Activated T-cell treated with anti-CD3 and anti-CD28 coated beads, Interleukin-2, amount 50 U/mL, for 24 hours (primary cell): ENCODE measurements around the gene TBCD.

ENCODE experiments used
- DNase-seq: peaks from one replicate; pipeline ENCODE4 v3.0.0-alpha.2; 2020
- H3K27ac Mint-ChIP-seq: 2 replicates; pipeline ENCODE4 v1.8.0; 2020; ENCODE audit warnings: mild to moderate bottlenecking, mixed read lengths
- H3K27me3 Mint-ChIP-seq: 2 replicates; pipeline ENCODE4 v1.8.0; 2020; ENCODE audit warnings: mixed read lengths
- H3K36me3 Mint-ChIP-seq: 2 replicates; pipeline ENCODE4 v1.8.0; 2020; ENCODE audit warnings: low read depth, mixed read lengths
- H3K4me1 Mint-ChIP-seq: 2 replicates; pipeline ENCODE4 v1.8.0; 2020; ENCODE audit warnings: low read depth, mixed read lengths
- H3K4me3 Mint-ChIP-seq: 2 replicates; pipeline ENCODE4 v1.8.0; 2020; ENCODE audit warnings: mild to moderate bottlenecking, moderate library complexity, mixed read lengths
- H3K9me3 Mint-ChIP-seq: 2 replicates; pipeline ENCODE4 v1.8.0; 2020; ENCODE audit warnings: mixed read lengths

The TBCD gene

DNA sequence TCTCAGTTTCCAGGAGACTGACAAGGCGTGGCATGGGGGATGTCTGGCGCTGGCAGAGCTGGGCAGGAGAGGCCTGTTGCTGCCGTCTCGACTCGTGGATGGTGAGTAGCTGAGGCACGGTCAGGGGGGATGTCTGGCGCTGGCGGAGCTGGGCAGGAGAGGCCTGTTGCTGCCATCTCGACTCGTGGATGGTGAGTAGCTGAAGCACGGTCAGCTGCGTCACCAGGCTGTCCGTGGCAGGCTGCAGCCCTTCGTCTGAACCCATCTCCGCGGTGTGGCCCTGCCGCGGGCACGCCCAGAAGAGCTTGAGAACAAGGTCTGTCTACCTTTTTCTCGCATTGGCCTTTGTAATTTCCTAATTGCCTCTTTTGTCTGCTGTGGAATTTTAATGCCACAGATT, 63.0 kb downstream of the TBCD start:
- Mint-ChIP-seq H3K4me1 (peaks cover 4% of the 10 kb centered on the region), H3K27ac (peak overlapping the region; percentile 44), H3K4me3 (no peak overlapping the region), H3K9me3 (no peaks in the 10 kb centered on the region), H3K36me3 (peaks cover 94% of the 10 kb centered on the region), H3K27me3 (no peaks in the 10 kb centered on the region)
- DNase-seq = no peak

DNA sequence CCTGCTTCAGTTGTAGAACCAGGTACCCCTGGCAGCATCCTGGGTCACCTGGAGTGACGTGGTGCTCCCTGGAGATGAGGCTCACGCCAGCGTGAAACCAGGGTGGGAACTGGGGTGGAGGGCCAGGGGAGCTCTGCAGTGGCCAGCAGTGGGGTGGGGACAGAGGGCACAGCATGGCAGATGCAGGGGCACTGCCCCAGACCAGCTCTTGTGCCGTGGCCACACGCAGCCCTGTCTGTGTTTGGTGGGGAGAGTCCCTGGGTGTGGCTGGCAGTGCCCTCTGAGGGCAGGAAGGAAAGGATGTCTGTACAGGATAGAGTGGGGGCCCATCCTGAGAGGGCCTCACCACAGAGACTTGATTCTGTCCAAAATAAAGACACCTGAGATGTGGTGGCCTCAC, 63.5 kb downstream of the TBCD start:
- Mint-ChIP-seq H3K27me3 (no peaks in the 10 kb centered on the region), H3K27ac (no peak overlapping the region), H3K36me3 (peaks cover 96% of the 10 kb centered on the region), H3K4me3 (no peak overlapping the region), H3K4me1 (peaks cover 4% of the 10 kb centered on the region), H3K9me3 (peaks cover 3% of the 10 kb centered on the region)
- DNase-seq = no peak

DNA sequence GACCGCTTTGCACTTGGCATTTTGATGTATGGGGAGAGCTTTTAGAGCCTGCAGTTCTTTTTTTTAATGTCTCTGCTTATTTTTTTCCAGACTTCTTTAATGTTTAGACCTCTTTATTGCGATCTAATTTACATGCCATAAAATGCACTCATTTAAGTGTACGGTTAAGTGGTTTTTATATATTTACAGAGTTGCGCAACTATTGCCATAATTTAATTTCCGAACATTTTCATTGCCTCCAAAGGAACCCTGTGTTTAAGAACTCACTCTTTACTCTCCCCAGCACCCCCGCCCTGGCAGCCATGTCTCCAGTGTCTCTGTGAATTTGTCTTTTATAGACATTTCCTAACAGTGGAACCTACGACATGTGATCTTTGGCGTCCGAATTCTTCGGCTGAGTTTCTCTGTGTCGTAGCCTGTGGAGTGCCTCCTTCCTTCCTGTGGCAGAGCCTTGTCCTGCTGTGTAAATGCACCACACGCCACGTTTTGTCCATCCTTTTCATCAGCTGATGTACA, 64.0 kb downstream of the TBCD start:
- Mint-ChIP-seq H3K9me3 (peaks cover 6% of the 10 kb centered on the region), H3K27ac (no peak overlapping the region), H3K36me3 (peaks cover 96% of the 10 kb centered on the region), H3K4me3 (no peak overlapping the region), H3K27me3 (no peaks in the 10 kb centered on the region), H3K4me1 (peaks cover 4% of the 10 kb centered on the region)
- no peak for DNase-seq

DNA sequence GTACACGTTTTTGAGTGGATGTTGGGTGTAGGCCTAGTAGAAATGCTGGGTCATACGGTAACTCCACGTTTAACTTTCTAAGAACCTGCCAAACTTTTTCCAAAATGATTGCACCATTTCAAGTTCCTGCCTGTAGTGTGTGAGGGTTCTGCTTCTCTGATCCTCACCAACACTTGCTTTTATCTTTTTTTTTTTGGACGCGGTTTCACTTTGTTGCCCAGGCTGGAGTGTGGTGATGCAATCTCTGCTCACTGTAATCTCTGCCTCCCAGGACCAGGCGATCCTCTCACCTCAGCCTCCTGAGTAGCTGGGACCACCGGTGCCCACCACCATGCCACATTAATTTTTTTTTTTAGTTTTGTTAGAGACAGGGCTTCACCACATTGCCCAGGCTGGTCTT, 64.5 kb downstream of the TBCD start:
- no peak for DNase-seq
- Mint-ChIP-seq H3K9me3 (peaks cover 6% of the 10 kb centered on the region), H3K36me3 (peaks cover 96% of the 10 kb centered on the region), H3K27me3 (no peaks in the 10 kb centered on the region), H3K27ac (no peak overlapping the region), H3K4me3 (no peak overlapping the region), H3K4me1 (peaks cover 4% of the 10 kb centered on the region)

DNA sequence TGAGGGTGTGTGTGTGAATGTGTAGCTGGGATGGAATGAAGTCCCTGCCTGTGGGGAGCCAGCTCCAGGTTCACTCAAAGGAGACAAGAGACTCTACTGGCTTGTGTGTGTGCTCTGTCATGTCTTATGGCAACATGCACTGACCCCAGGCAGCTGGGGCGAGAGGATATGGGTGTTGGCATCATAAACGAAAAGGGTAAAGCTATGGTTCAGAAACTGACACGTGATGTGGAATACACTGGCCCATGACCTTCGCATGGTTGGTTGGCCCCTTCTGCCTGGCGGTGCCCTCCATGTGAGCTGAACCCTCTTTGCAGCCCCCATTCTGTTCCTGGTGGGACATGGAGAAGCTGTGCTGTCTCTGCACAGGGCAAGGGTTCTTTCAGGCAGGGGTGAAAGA, 66.1 kb downstream of the TBCD start:
- no peak for DNase-seq
- Mint-ChIP-seq H3K27ac (no peak overlapping the region), H3K9me3 (peaks cover 6% of the 10 kb centered on the region), H3K4me1 (peaks cover 4% of the 10 kb centered on the region), H3K4me3 (no peak overlapping the region), H3K36me3 (peaks cover 95% of the 10 kb centered on the region), H3K27me3 (no peaks in the 10 kb centered on the region)

DNA sequence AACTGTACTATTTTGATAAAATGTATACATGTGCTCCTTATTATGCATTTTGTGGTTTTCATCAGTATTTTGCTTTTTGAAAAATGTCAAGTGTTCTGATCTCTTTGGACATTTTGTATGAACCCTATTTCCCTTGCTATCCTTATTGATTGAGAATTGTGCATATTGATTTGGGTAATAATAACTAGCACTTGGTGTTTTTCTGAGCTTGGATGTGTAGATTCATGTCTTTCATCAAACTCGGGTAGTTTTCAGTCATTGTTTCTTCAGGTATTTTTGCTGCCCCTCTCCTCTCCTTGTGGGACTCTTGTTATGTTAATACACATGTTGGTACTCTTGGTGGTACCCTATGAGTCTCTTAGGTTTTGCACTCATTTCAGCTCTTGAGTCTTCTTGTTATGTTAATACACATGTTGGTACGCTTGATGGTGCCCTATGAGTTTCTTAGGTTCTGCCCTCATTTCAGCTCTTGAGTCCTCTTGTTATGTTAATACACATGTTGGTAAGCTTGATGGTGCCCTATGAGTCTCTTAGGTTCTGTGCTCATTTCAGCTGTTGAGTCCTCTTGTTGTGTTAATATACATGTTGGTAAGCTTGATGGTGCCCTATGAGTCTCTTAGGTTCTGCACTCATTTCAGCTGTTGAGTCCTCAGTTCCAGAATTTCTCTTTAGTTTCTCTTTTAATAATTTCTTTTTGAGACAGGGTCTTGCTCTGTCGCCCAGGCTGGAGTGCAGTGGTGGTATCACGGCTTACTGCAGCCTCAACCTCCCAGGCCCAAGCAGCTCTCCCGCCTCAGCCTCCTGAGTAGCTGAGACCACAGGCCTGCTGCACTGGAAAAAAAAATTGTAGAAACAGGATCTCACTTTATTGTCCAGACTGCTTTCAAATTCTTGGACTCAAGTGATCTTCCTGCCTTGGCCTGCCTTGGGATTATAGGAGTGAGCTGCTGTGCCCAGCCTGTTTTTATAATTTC, 68.7 kb downstream of the TBCD start:
- Mint-ChIP-seq H3K9me3 (peaks cover 6% of the 10 kb centered on the region), H3K4me1 (no peaks in the 10 kb centered on the region), H3K27ac (no peak overlapping the region), H3K4me3 (no peak overlapping the region), H3K36me3 (peaks cover 81% of the 10 kb centered on the region), H3K27me3 (no peaks in the 10 kb centered on the region)
- no peak for DNase-seq

DNA sequence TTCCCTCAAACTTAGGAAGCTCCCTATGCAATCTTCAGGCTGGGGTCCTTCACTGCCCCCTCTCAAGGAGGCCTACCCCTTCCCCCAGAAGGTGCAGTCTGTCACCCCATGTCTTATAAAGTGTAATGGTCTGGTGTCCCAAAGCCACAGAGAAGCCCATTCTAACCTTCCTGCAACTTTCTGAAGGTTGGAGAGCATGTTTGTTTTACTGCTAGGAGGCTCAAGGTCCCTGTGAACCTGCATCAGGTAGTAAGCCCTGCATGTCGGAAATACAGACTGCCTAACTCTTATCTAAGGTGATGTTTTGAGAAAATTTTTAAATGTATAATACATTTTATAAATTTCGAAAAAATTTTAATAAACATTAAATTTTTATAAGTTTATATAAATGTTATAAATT, 69.7 kb downstream of the TBCD start:
- H3K36me3 Mint-ChIP-seq = peaks cover 71% of the 10 kb centered on the region
- no peaks in the 10 kb centered on the region for H3K4me1 Mint-ChIP-seq
- H3K9me3 Mint-ChIP-seq = peaks cover 6% of the 10 kb centered on the region
- H3K27me3 Mint-ChIP-seq = no peaks in the 10 kb centered on the region
- no peak overlapping the region for H3K4me3 Mint-ChIP-seq
- no peak for DNase-seq
- H3K27ac Mint-ChIP-seq = no peak overlapping the region

DNA sequence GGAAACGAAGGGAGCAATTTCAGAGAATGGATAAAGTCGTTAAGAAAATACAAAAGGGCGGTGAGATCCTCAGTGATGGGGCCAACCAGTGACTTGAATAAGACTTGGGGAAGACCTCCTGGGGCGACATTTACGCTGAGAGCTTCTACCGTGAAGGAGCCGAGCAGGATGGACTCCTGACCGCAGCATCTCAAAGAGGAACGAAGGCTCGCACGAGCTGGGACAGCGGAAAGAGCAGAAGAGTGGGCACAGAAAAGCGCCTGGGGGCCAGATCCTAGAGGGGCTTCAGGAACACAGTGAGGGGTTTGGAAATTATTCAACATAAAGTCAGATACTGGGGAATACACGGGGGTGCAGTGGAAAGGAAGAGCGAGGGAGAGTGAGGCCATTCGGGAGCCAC, 70.4 kb downstream of the TBCD start:
- Mint-ChIP-seq H3K27me3 (no peaks in the 10 kb centered on the region), H3K36me3 (peaks cover 70% of the 10 kb centered on the region), H3K4me3 (no peak overlapping the region), H3K27ac (no peak overlapping the region), H3K4me1 (no peaks in the 10 kb centered on the region), H3K9me3 (peaks cover 6% of the 10 kb centered on the region)
- DNase-seq = no peak

DNA sequence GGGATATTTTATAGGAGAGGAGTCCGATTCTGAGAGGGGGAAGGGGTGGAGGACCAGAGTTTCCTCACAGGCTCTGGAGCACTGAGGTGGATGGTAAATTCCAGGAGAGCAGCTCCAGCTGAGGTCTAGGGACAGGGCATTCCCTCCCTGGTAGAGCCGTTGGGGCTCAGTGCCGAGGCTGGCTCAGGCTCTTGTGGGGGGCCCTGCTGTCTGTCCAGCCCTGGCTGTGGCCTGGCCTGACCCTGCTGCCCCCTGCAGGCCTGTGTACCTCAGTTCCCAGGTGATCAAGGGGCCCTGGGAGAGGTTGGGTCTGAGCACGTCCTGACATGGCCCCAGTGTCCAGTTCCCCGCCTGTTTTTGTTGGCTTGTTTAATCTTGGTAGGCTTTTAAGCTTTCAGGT, 71.1 kb downstream of the TBCD start:
- Mint-ChIP-seq H3K4me1 (no peaks in the 10 kb centered on the region), H3K27me3 (no peaks in the 10 kb centered on the region), H3K4me3 (no peak overlapping the region), H3K36me3 (peaks cover 70% of the 10 kb centered on the region), H3K27ac (no peak overlapping the region), H3K9me3 (peaks cover 12% of the 10 kb centered on the region)
- no peak for DNase-seq

DNA sequence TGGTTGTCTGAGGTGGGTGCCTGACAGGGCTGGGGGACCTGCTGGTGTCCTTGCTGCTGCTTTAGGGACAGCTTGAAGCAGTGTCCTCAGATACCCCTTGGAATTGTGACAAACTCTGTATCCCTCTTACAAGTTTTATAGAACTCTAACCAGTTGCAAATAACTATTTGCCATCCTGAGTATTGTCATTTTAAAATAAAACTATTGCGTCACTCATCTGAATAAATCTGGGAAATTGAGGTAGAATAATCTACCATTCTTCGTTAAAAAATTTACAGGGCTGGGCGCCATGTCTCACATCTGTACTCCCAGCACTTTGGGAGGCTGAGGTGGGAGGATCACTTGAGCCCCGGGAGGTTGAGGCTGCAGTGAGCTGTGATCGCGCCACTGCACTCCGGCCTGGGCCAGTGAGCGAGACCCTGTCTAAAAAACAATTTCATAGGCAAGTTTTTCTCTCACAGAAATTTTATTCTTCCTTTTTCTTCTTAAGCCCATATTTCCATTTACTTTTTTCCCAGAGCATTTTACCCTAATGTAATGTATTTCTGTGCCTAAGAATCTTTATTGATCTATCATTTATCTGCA, 73.8 kb downstream of the TBCD start:
- Mint-ChIP-seq H3K27me3 (no peaks in the 10 kb centered on the region), H3K27ac (no peak overlapping the region)

DNA sequence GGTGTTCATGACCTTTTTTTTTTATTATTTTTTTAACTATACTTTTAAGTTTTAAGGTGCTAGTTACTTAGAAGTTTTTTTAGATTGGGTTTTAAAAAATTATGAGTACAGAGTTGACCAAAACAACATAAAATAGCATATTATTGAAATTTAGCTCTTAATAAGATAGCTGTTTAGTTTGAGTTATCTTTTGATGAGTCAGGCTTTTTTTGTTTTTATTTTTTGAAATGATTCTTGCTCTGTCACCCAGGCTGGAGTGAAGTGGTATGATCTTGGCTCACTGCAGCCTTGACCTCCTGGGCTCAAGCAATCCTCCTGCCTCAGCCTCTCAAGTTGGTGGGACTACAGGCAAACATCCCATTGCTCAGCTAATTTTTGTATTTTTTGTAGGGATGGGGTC, 74.3 kb downstream of the TBCD start:
- DNase-seq = no peak
- Mint-ChIP-seq H3K4me1 (no peaks in the 10 kb centered on the region), H3K27me3 (no peaks in the 10 kb centered on the region), H3K9me3 (peaks cover 10% of the 10 kb centered on the region), H3K4me3 (no peak overlapping the region), H3K27ac (no peak overlapping the region), H3K36me3 (peaks cover 62% of the 10 kb centered on the region)

More for the DNA sequence above, 73.8 kb downstream of the TBCD start:
- DNase-seq = no peak
- peaks cover 10% of the 10 kb centered on the region for H3K9me3 Mint-ChIP-seq
- no peaks in the 10 kb centered on the region for H3K4me1 Mint-ChIP-seq
- no peak overlapping the region for H3K4me3 Mint-ChIP-seq
- H3K36me3 Mint-ChIP-seq = peaks cover 63% of the 10 kb centered on the region

DNA sequence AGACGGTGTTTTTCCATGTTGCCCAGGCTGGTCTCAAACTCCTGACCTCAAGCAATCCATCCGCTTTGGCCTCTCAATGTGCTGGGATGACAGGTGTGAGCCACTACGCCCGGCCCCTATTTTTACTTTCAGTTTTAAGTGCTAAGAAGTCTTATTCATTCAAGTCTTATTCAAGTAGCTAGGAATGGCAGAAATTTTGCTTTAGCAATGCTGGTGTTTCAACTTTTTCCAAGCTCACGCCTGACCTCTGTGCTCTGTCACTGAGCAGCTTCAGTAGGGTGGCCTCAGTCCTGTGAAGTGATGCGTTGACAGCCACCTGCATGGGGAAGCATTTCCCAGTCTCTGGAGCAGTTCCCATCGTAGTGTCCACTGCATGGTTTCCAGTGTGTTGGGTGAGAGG, 75.1 kb downstream of the TBCD start:
- Mint-ChIP-seq H3K4me1 (no peaks in the 10 kb centered on the region), H3K27me3 (no peaks in the 10 kb centered on the region), H3K4me3 (no peak overlapping the region), H3K9me3 (peaks cover 10% of the 10 kb centered on the region), H3K36me3 (peaks cover 61% of the 10 kb centered on the region), H3K27ac (no peak overlapping the region)
- DNase-seq = no peak

DNA sequence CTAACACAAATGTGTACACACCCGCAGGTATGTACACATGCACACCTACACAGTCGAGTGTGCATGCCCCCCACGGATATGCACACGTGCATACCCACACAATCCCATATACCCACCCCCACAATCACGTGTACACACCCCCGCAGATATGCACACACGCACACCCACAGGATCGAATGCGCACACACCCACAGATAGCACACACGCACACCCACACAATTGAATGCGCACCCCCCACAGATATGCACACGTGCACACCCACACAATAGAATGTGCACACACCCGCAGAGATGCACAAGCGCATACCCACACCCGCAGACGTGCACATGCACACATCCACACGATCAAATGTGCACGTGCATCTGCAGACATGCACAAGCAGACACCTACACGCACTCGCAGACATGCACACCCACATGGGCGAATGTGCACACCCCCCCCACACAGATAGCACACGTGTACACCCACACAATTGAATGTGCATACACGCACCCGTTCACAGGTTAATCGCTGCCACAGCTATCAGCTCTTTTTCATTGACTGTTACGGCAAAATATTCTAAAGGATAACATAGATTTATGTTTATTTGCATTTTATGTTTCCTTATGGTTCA, 77.1 kb downstream of the TBCD start:
- Mint-ChIP-seq H3K27me3 (no peaks in the 10 kb centered on the region), H3K27ac (no peak overlapping the region), H3K36me3 (peaks cover 61% of the 10 kb centered on the region), H3K4me3 (no peak overlapping the region), H3K4me1 (no peaks in the 10 kb centered on the region), H3K9me3 (peaks cover 10% of the 10 kb centered on the region)
- no peak for DNase-seq

DNA sequence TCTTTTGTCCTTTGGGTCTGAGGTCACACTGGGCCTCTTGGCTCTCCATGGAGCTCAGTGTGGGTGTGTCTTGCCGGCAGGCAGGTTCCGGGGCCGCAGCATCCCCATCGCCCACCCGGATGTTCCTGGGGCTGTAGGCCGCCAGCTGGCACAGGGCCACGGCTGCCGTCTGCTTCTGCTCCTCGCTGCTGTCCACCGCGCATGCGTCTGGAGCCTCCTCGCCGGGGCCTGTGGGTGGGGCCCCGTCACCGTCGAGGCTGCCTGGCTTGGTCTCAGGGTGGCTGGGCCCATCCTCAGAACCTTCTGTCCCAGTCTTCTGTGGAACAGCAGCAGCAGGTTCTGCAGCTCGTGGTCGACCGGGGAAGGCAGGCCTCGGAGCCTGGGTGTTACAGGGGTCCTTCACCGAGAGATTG, 78.4 kb downstream of the TBCD start:
- Mint-ChIP-seq H3K4me3 (no peak overlapping the region), H3K9me3 (peaks cover 10% of the 10 kb centered on the region)

More for the DNA sequence above, 78.4 kb downstream of the TBCD start:
- peaks cover 61% of the 10 kb centered on the region for H3K36me3 Mint-ChIP-seq
- no peak for DNase-seq
- no peak overlapping the region for H3K27ac Mint-ChIP-seq
- H3K4me1 Mint-ChIP-seq = no peaks in the 10 kb centered on the region
- H3K27me3 Mint-ChIP-seq = no peaks in the 10 kb centered on the region
